Mesodermal cell (in vitro differentiated cells): Measurements from ENCODE around the gene NME3.

Experiments used
- H3K27ac ChIP-seq: 2 replicates; pipeline ENCODE4 v1.7.0; 2013; ENCODE audit warnings: mild to moderate bottlenecking, low read depth, low read length, moderate library complexity; ENCODE audit not compliant: severe bottlenecking
- H3K36me3 ChIP-seq: 2 replicates; pipeline ENCODE4 v1.7.1; 2013; ENCODE audit warnings: mild to moderate bottlenecking, low read length, moderate library complexity; ENCODE audit not compliant: control insufficient read depth, insufficient read depth
- H3K4me1 ChIP-seq: one replicate; pipeline ENCODE4 v1.7.1; 2013; ENCODE audit warnings: mild to moderate bottlenecking, low read length; ENCODE audit not compliant: insufficient read depth, control insufficient read depth, poor library complexity, severe bottlenecking
- H3K4me3 ChIP-seq: 2 replicates; pipeline ENCODE4 v1.7.0; 2013; ENCODE audit warnings: low read length, control low read depth, mild to moderate bottlenecking; ENCODE audit not compliant: insufficient read depth, poor library complexity, severe bottlenecking; ENCODE audit errors: extremely low read depth
- H3K9me3 ChIP-seq: 2 replicates; pipeline ENCODE4 v1.7.1; 2013; ENCODE audit warnings: mild to moderate bottlenecking, low read length, moderate library complexity; ENCODE audit not compliant: control insufficient read depth
- WGBS, 2 experiments: methylation state at CpG; one replicate each; pipeline ENCODE4 v1.1.5; 2013; ENCODE audit warnings: missing lambda C conversion rate in 2 of 2; ENCODE audit not compliant: insufficient coverage in 2 of 2; 5-methylcytosine and 5-hydroxymethylcytosine counted together

Gene NME3

GRCh38 chr16:1787322-1788094, 16.2 kb upstream of the NME3 start:
- Histone ChIP-seq H3K4me1 (no peaks in the 10 kb centered on the region), H3K27ac (no peak overlapping the region), H3K36me3 (peaks cover 49% of the 10 kb centered on the region), H3K9me3 (no peaks in the 10 kb centered on the region), H3K4me3 (no peak overlapping the region)
- 96 to 97% methylated on average over 44 of the region's 44 CpGs for WGBS, 2 experiments

DNA sequence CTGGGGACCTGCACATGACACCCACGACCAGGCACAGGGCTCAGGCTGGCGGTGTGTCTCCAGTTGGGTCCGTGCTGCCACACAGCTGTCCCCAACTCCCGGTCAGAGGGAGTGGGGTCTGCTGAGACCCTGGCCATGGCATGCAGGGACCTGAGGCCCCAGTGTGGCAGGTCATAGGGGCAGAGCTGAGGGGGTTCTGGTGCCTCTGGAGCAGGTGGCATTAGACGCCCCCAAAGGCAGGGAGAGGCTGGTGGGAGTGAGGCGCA, 15.6 kb upstream of the NME3 start:
- WGBS, 2 experiments: 91 to 97% methylated on average over 6 of the region's 6 CpGs
- Histone ChIP-seq H3K4me3 (no peak overlapping the region), H3K4me1 (no peaks in the 10 kb centered on the region), H3K36me3 (peaks cover 49% of the 10 kb centered on the region), H3K27ac (no peak overlapping the region), H3K9me3 (no peaks in the 10 kb centered on the region)

DNA sequence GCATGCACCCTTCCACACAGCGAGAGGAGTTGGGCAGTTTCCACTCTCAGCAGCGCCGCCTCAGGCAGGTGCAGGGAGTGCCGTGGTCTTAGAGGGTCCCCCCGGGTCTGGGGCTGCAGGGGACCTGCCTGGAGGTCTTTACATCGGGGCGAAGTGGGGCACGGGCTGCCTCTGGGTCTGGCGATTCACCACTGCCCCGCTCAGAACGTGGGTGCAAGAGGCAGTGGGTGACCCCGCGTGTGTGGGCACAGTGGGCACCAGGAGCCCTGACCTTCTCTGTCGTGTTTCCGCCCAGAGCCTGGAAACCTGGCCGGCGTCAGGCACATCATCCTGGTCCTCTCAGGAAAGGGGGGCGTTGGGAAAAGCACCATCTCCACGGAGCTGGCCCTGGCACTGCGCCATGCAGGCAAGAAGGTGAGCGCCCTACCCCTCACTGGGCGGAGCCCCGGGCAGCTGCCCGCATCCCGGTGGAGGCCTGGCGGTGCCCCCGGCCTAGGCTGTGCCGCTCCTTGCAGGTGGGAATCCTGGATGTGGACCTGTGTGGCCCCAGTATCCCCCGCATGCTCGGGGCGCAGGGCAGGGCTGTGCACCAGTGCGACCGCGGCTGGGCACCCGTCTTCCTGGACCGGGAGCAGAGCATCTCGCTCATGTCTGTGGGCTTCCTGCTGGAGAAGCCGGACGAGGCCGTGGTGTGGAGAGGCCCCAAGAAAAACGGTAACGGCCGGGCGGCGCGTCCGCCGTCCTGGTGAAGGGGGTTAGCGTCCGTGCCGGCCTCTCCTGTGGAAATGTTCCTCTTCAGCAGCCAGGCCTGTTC, 15.1 kb upstream of the NME3 start:
- H3K36me3 ChIP-seq: peaks cover 49% of the 10 kb centered on the region

GRCh38 chr16:1785846-1786170, 14.5 kb upstream of the NME3 start:
- WGBS, 2 experiments: 96 to 99% methylated on average over 10 to 14 of the region's 14 CpGs
- no peak overlapping the region for H3K4me3 ChIP-seq
- peaks cover 52% of the 10 kb centered on the region for H3K36me3 ChIP-seq
- H3K9me3 ChIP-seq: no peaks in the 10 kb centered on the region
- H3K27ac ChIP-seq: no peak overlapping the region
- H3K4me1 ChIP-seq: peaks cover 6% of the 10 kb centered on the region

More for the DNA sequence above, 15.1 kb upstream of the NME3 start:
- Histone ChIP-seq H3K27ac (no peak overlapping the region), H3K4me1 (peaks cover under 1% of the 10 kb centered on the region), H3K9me3 (no peaks in the 10 kb centered on the region), H3K4me3 (no peak overlapping the region)
- 95 to 97% methylated on average over 48 of the region's 51 CpGs for WGBS, 2 experiments

- Histone ChIP-seq H3K4me1 (peaks cover 6% of the 10 kb centered on the region), H3K36me3 (peaks cover 54% of the 10 kb centered on the region), H3K9me3 (no peaks in the 10 kb centered on the region), H3K27ac (no peak overlapping the region), H3K4me3 (no peak overlapping the region)
- 95 to 98% methylated on average over 18 to 24 of the region's 26 CpGs for WGBS, 2 experiments
Measured at GRCh38 chr16:1784977-1785845, 13.9 kb upstream of the NME3 start.

DNA sequence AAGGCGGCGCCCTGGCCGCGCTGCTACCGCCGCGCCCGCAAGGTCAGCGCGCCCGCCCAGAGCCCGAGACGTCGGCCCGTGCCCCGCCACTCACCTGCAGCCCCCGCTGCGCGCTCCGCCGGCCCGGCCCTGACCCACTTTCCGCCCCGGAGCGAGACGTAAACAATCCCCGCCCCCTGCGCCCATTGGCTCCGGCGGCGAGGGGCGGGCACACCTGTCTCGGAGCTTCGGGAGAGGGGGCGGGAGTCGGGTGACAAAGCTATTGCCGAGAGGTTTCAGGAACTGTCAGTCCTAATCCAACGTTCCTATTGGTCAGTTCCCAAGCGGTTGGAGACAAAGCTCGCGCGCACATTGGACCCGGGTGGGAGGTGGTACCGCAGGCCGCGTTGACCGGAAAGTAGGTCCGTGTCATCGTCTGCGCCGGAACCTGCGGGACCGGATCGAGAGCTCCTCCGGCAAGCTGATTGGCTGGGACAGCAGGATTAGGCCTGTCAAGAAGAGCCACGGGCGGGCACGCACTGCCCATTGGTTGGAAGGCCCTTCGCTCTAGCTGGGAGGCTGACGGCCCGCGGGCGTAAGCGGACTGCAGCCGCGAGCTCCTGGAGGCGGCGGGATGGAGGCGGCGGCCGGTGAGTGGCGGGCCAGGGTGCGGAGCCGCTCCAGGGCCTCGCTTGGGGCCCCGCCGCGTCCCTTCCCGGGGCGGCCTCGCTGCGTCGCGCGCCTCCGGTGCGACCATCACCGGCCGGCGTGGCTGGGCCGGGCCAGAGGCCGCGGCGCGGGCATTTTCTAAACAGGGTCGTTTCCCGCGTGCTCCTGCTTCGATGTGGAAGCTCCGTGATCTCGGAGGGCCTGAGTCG, 11.3 kb upstream of the NME3 start, which contains the start of the genes NUBP2 and SPSB3:
Gene NUBP2 (plus strand): TSS at position 553 of the 857 bp plus-strand sequence. CDS start 61 bp downstream, at position 614.
Gene SPSB3 (minus strand): TSS at position 164 of the 857 bp plus-strand sequence. CDS start 1,088 bp downstream, outside the sequence.
- Histone ChIP-seq H3K27ac (peak within 1 kb of the TSS; percentile 76), H3K36me3 (peaks cover 55% of the 10 kb centered on the region), H3K4me1 (peaks cover 6% of the 10 kb centered on the region), H3K9me3 (no peaks in the 10 kb centered on the region), H3K4me3 (peak within 1 kb of the TSS; percentile 93)
- 0% methylated on average over 84 to 89 of the region's 102 CpGs for WGBS, 2 experiments

GRCh38 chr16:1781758-1782407, 10.5 kb upstream of the NME3 start:
- WGBS, 2 experiments: 1% methylated on average over 45 to 53 of the region's 70 CpGs
- H3K27ac ChIP-seq: peak overlapping the region; percentile 36
- peaks cover 55% of the 10 kb centered on the region for H3K36me3 ChIP-seq

GRCh38 chr16:1781254-1781653, 9.9 kb upstream of the NME3 start:
- peaks cover 55% of the 10 kb centered on the region for H3K36me3 ChIP-seq
- peak overlapping the region; percentile 93 for H3K4me3 ChIP-seq
- no peaks in the 10 kb centered on the region for H3K9me3 ChIP-seq
- H3K4me1 ChIP-seq: peaks cover 6% of the 10 kb centered on the region
- WGBS, 2 experiments: 86% methylated on average over 19 to 20 of the region's 20 CpGs
- H3K27ac ChIP-seq: no peak overlapping the region

More at GRCh38 chr16:1781758-1782407, 10.5 kb upstream of the NME3 start:
- H3K4me1 ChIP-seq: peaks cover 6% of the 10 kb centered on the region
- peak overlapping the region; percentile 93 for H3K4me3 ChIP-seq
- H3K9me3 ChIP-seq: no peaks in the 10 kb centered on the region

- Histone ChIP-seq H3K9me3 (no peaks in the 10 kb centered on the region), H3K36me3 (peaks cover 55% of the 10 kb centered on the region), H3K27ac (no peak overlapping the region), H3K4me3 (no peak overlapping the region), H3K4me1 (peaks cover 6% of the 10 kb centered on the region)
- WGBS, 2 experiments: 90% methylated on average over 4 to 6 of the region's 6 CpGs
Measured at GRCh38 chr16:1780677-1781072, 9.3 kb upstream of the NME3 start.
